ENCODE results near the gene OR5C1.
A peak's percentile ranks its signal among the peaks of the same experiment; 100 is the strongest.
"Not testable (repeated sequence)": the region's sequence is repeated elsewhere in the genome, so short reads cannot be mapped to it uniquely, and the experiment has no call there.

OR5C1 gene

GRCh38 chr9:122835313-122835731, 46.6 kb downstream of the OR5C1 start:
- POLR2A ChIA-PET, result interaction anchor here (0.5 to 1.5 kb wide), 3 partner anchors 14 to 571 kb away, joined by 3 to 4 read pairs (median 3); partner anchors contain the start of genes MRRF and RBM18
- 0% methylated on average over 4 of the region's 4 CpGs for WGBS (ENCODE audit: insufficient coverage)
- Histone ChIP-seq H3K36me3 (ENCODE audit: control insufficient read depth in 4 of 4, insufficient read depth in 4 of 4, low read length in 3 of 4) (no peaks in the 10 kb centered on the region), H3K9me3 (ENCODE audit: control extremely low read depth in 1 of 5, control insufficient read depth in 4 of 5, insufficient read depth in 2 of 5, low read depth in 1 of 5, low read length in 4 of 5) (peaks cover 0 to 4% (median 0%) of the 10 kb centered on the region in 5 experiments), H3K4me1 (ENCODE audit: control extremely low read depth in 1 of 4, control insufficient read depth in 4 of 4, insufficient read depth in 4 of 4, low read length in 3 of 4) (peaks cover 6 to 16% (median 11%) of the 10 kb centered on the region in 4 experiments), H3K27me3 (replicated peaks in 2 of 5; ENCODE audit: control insufficient read depth in 4 of 5, insufficient read depth in 5 of 5, low read length in 4 of 5) (no peaks in the 10 kb centered on the region), H3K27ac (ENCODE audit: insufficient read depth in 1 of 2, low read depth in 1 of 2, low read length in 2 of 2, poor library complexity in 1 of 2, severe bottlenecking in 2 of 2) (peak overlapping the region; percentile 15 to 39), H3K4me3 (ENCODE audit: control insufficient read depth in 1 of 7, extremely low read depth in 1 of 7, insufficient read depth in 4 of 7, low read depth in 2 of 7, low read length in 6 of 7) (peak overlapping the region in 6 of 7 experiments; percentile 4 to 69 (median 59))
- DNase-seq, result peak in 2 of 3 donors; percentile 31 to 52
- CTCF ChIA-PET, result interaction anchor here (0.7 to 2.5 kb wide), 20 partner anchors 9 to 161 kb away, joined by 3 to 12 read pairs (median 4); no protein-coding TSS in a partner anchor

GRCh38 chr9:122837266-122837850, 48.6 kb downstream of the OR5C1 start:
- no peaks in the 10 kb centered on the region for H3K27me3 ChIP-seq (replicated peaks in 2 of 5; ENCODE audit: control insufficient read depth in 4 of 5, insufficient read depth in 5 of 5, low read length in 4 of 5)
- peaks cover 6 to 16% (median 11%) of the 10 kb centered on the region in 4 experiments for H3K4me1 ChIP-seq (ENCODE audit: control extremely low read depth in 1 of 4, control insufficient read depth in 4 of 4, insufficient read depth in 4 of 4, low read length in 3 of 4)
- H3K27ac ChIP-seq (ENCODE audit: insufficient read depth in 1 of 2, low read depth in 1 of 2, low read length in 2 of 2, poor library complexity in 1 of 2, severe bottlenecking in 2 of 2), result no peak overlapping the region
- H3K9me3 ChIP-seq (ENCODE audit: control extremely low read depth in 1 of 5, control insufficient read depth in 4 of 5, insufficient read depth in 2 of 5, low read depth in 1 of 5, low read length in 4 of 5), result peaks cover 0 to 4% (median 0%) of the 10 kb centered on the region in 5 experiments
- WGBS (ENCODE audit: insufficient coverage), result 96% methylated on average over 14 of the region's 14 CpGs
- H3K4me3 ChIP-seq (ENCODE audit: control insufficient read depth in 1 of 7, extremely low read depth in 1 of 7, insufficient read depth in 4 of 7, low read depth in 2 of 7, low read length in 6 of 7), result no peak overlapping the region
- ChIA-PET CTCF (interaction anchor here (0.9 to 1.9 kb wide), 4 partner anchors 10 to 154 kb away, joined by 3 to 5 read pairs (median 4); partner anchors contain the start of gene PDCL), POLR2A (no interaction called here)
- H3K36me3 ChIP-seq (ENCODE audit: control insufficient read depth in 4 of 4, insufficient read depth in 4 of 4, low read length in 3 of 4), result no peaks in the 10 kb centered on the region
- no peak for DNase-seq

- peaks cover 6 to 16% (median 11%) of the 10 kb centered on the region in 4 experiments for H3K4me1 ChIP-seq (ENCODE audit: control extremely low read depth in 1 of 4, control insufficient read depth in 4 of 4, insufficient read depth in 4 of 4, low read length in 3 of 4)
- POLR2A ChIA-PET, result interaction anchor here (0.6 kb wide), 1 partner anchor 59 kb away, joined by 3 read pairs; no protein-coding TSS in a partner anchor
- not testable (repeated sequence) for H3K27me3 ChIP-seq (replicated peaks in 2 of 5; ENCODE audit: control insufficient read depth in 4 of 5, insufficient read depth in 5 of 5, low read length in 4 of 5); H3K9me3 ChIP-seq (ENCODE audit: control extremely low read depth in 1 of 5, control insufficient read depth in 4 of 5, insufficient read depth in 2 of 5, low read depth in 1 of 5, low read length in 4 of 5); H3K4me3 ChIP-seq (ENCODE audit: control insufficient read depth in 1 of 7, extremely low read depth in 1 of 7, insufficient read depth in 4 of 7, low read depth in 2 of 7, low read length in 6 of 7); H3K27ac ChIP-seq (ENCODE audit: insufficient read depth in 1 of 2, low read depth in 1 of 2, low read length in 2 of 2, poor library complexity in 1 of 2, severe bottlenecking in 2 of 2); DNase-seq; H3K36me3 ChIP-seq (ENCODE audit: control insufficient read depth in 4 of 4, insufficient read depth in 4 of 4, low read length in 3 of 4)
- 96% methylated on average over 3 of the region's 3 CpGs for WGBS (ENCODE audit: insufficient coverage)
- CTCF ChIA-PET, result interaction anchor here (0.9 to 1.9 kb wide), 3 partner anchors 11 to 42 kb away, joined by 3 to 5 read pairs (median 5); partner anchors contain the start of gene PDCL
These were observed 49.7 kb downstream of the OR5C1 start for GRCh38 chr9:122838441-122838840.
